Lung (tissue), 12 donors: ENCODE measurements around the gene AGPS. TPM values are rescaled to one million over a fixed set of nuclear protein-coding genes. Genes with fewer than 3 reads are reported as not detected.

ENCODE experiments used
- ATAC-seq: fragments of 200-7000 bp; cut with Tn5 transposase; one replicate; pipeline ENCODE4 v1.9.1; 2020; ENCODE audit warnings: moderate number of reproducible peaks; ENCODE audit not compliant: insufficient read depth, low FRiP score
- DNase-seq, 3 donors: peaks; one replicate each; pipeline ENCODE4 v3.0.0-alpha.2; 2013 to 2017
- H3K27ac ChIP-seq, 2 donors: one replicate each; pipeline ENCODE4 v1.5.1; 2013; ENCODE audit warnings: mild to moderate bottlenecking in 2 of 2, moderate library complexity in 2 of 2, control low read depth in 1 of 2, inconsistent platforms in 1 of 2, low read depth in 1 of 2, low read length in 1 of 2
- H3K27me3 ChIP-seq, 3 donors: one replicate each; pipeline ENCODE4 v1.5.1; 2013; ENCODE audit warnings: low read length in 2 of 3; ENCODE audit not compliant: control insufficient read depth in 3 of 3, insufficient read depth in 3 of 3
- H3K36me3 ChIP-seq, 4 donors: one replicate each; pipeline ENCODE4 v1.5.1; 2013; ENCODE audit warnings: low read length in 4 of 4, mild to moderate bottlenecking in 1 of 4, moderate library complexity in 1 of 4; ENCODE audit not compliant: control insufficient read depth in 4 of 4, insufficient read depth in 4 of 4
- H3K4me1 ChIP-seq, 5 donors: one replicate each; pipeline ENCODE4 v1.5.1; 2013; ENCODE audit warnings: low read length in 5 of 5, mild to moderate bottlenecking in 2 of 5, moderate library complexity in 1 of 5; ENCODE audit not compliant: control insufficient read depth in 5 of 5, insufficient read depth in 5 of 5
- H3K4me3 ChIP-seq: one replicate; pipeline ENCODE4 v1.5.1; 2013; ENCODE audit warnings: mild to moderate bottlenecking, control low read depth, moderate library complexity
- H3K9ac ChIP-seq, 2 donors: one replicate each; pipeline ENCODE4 v1.5.1; 2013; ENCODE audit warnings: low read length in 2 of 2, control low read depth in 1 of 2; ENCODE audit not compliant: insufficient read depth in 1 of 2
- H3K9me3 ChIP-seq, 4 donors: one replicate each; pipeline ENCODE4 v1.5.1; 2013; ENCODE audit warnings: low read length in 3 of 4, mild to moderate bottlenecking in 1 of 4, moderate library complexity in 1 of 4; ENCODE audit not compliant: control insufficient read depth in 4 of 4, insufficient read depth in 3 of 4
- CTCF ChIP-seq: IDR thresholded peaks from 2 replicates; pipeline ENCODE4 v1.5.1; 2012; ENCODE audit warnings: mild to moderate bottlenecking; ENCODE audit errors: control extremely low read depth, extremely low read depth
- WGBS, 2 donors: extraction: QIAGEN DNeasy Blood & Tissue Kit; methylation state at CpG; one replicate each; pipeline ENCODE4 v1.1.7; 2013; 5-methylcytosine and 5-hydroxymethylcytosine counted together
- polyA plus RNA-seq, 2 donors: library from polyadenylated mRNA; stranded (reverse); fragments of 200-250 nt; gene quantifications; one replicate each; pipeline ENCODE4 v1.2.1, GENCODE V29; 2013
- total RNA-seq, 2 donors: library from RNA; depleted of rRNA in 1 of 2; stranded (reverse); fragments of >200 nt in 1 of 2; gene quantifications; one replicate each; pipeline ENCODE4 v1.2.1, GENCODE V29; 2014 to 2021
- donor health status: control.
- donor health status: control.
- donor health status: Bipolar disorder and iron deficiency.
- donor health status: healthy.
- donor health status: DM: yes; HTN: yes; CAD: no.

The AGPS gene
- total and polyA plus RNA-seq, 4 donors: 5.2 to 43.9 (median 23.8) TPM

GRCh38 chr2:177393203-177393755 lies 706 bp downstream of the AGPS start:
- Histone ChIP-seq H3K9ac (peak overlapping the region; percentile 84 to 85), H3K36me3 (no peaks in the 10 kb centered on the region), H3K4me3 (peak overlapping the region; percentile 93), H3K4me1 (peaks cover 0 to 35% (median 4%) of the 10 kb centered on the region in 5 donors), H3K27ac (peak overlapping the region; percentile 84 to 87), H3K9me3 (no peaks in the 10 kb centered on the region), H3K27me3 (no peaks in the 10 kb centered on the region)
- TF ChIP-seq CTCF: no peak
- ATAC-seq (no peak), DNase-seq (peak in 1 of 3 donors; percentile 11)
- WGBS, 2 donors: 15 to 17% methylated on average over 8 of the region's 8 CpGs

GRCh38 chr2:177393824-177394593 lies 1.4 kb downstream of the AGPS start:
- WGBS, 2 donors: 74 to 85% methylated on average over 8 of the region's 8 CpGs
- Histone ChIP-seq H3K27ac (no peak overlapping the region), H3K36me3 (no peaks in the 10 kb centered on the region), H3K27me3 (no peaks in the 10 kb centered on the region), H3K9ac (no peak overlapping the region), H3K4me1 (peaks cover 0 to 38% (median 4%) of the 10 kb centered on the region in 5 donors), H3K4me3 (no peak overlapping the region), H3K9me3 (no peaks in the 10 kb centered on the region)
- no peak for ATAC-seq
- no peak for TF ChIP-seq CTCF
- DNase-seq: no peak

- DNase-seq: no peak
- 44 to 69% methylated on average over 3 of the region's 3 CpGs for WGBS, 2 donors
- Histone ChIP-seq H3K27me3 (no peaks in the 10 kb centered on the region), H3K4me1 (peaks cover 0 to 40% (median 4%) of the 10 kb centered on the region in 5 donors), H3K27ac (no peak overlapping the region), H3K9ac (no peak overlapping the region), H3K9me3 (no peaks in the 10 kb centered on the region), H3K4me3 (no peak overlapping the region), H3K36me3 (no peaks in the 10 kb centered on the region)
- no peak for ATAC-seq
- TF ChIP-seq CTCF: no peak
Observed at GRCh38 chr2:177394594-177394973, 2.0 kb downstream of the AGPS start.
